HG03469 (cell line): Measurements from ENCODE around the gene ZNF831.

Experiments
- ATAC-seq: cut with Tn5 transposase; IDR thresholded peaks from one replicate; pipeline ENCODE4 v1.9.1; 2021; ENCODE audit warnings: mild to moderate bottlenecking, moderate library complexity, moderate number of reproducible peaks; ENCODE audit not compliant: unreplicated experiment

The ZNF831 gene

GRCh38 chr20:59242714-59243626 lies 79.3 kb downstream of the ZNF831 start:
- no peak for ATAC-seq

DNA sequence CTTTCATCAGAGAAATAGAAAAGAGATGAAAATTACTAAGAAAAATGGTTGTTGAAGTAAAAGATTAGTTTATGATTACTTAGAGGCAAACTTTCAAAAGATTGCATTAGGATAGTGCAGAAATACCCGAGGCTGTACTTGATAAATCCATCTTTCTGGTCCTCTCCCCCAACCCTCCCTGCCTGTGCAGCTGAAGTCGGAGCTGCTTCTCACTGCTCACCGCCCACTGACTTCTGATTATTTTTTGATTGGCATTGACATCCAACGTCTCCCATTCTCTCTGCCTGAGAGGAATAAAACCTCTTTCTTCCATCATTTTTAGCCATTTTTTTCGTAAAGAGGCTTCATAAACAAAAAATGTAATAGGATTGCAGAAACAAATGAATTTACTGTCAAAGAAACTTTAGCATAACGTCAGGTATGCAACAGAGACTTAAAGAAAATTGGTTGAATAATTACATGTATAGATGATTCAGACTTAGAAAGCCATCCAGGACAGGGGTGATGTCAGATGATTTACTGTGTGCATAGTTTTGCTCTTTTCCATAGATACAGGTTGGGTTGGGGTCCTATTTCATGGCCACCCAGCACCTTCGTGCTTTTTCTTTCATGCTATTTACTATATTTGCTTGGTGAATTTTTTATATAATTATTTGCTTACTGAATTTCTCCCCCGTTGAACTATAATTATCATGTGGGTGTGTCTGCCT lies 83.2 kb downstream of the ZNF831 start:
- no peak for ATAC-seq

DNA sequence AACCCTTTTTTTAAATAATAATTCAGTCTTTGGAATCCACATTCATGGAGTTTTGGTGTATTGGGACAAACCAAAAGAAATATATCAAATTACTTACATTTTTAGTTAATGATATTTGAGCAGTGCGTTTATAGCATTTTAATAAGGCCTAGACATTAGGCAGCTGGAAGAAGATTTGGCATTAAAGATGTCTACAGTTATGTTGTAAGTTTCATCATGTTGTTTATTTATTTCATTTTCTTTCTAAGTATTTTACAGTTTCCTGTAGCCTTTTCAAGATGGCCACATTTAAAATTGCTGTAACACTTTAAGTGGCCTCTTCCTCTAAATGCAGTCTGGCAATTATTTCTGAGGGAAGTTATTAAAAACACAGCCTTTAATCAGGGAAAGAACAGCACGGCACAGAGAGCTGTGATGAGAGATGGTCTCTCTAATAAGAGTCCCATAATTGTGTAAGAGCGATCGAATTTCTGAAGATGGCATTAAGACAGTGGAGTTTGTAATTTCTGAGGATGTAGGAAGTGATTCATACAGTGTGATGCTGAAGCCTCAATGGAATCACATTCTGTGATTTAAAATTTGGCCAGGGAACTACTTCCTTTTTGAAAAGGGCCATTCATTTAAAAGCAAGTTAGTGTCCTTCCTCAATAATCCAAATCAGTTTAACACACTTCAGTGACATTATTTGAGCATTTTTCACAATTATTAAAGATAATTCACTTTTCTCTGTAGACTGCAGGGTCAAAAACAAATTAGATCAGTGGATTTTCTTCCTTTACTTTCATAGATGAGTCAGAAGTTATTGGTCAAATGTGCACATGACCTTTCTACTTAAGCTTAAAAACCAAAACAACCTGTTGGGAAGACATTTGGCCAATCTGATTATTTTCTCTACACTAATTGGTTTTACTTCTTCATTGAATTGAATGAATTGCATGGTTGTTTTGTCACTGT lies 84.4 kb downstream of the ZNF831 start:
- ATAC-seq, result no peak

- ATAC-seq, result no peak
Measured at GRCh38 chr20:59250293-59250692, 86.7 kb downstream of the ZNF831 start.

GRCh38 chr20:59253325-59253724 lies 89.7 kb downstream of the ZNF831 start:
- no peak for ATAC-seq

- ATAC-seq, result no peak
Measured at GRCh38 chr20:59253779-59254319, 90.2 kb downstream of the ZNF831 start.

DNA sequence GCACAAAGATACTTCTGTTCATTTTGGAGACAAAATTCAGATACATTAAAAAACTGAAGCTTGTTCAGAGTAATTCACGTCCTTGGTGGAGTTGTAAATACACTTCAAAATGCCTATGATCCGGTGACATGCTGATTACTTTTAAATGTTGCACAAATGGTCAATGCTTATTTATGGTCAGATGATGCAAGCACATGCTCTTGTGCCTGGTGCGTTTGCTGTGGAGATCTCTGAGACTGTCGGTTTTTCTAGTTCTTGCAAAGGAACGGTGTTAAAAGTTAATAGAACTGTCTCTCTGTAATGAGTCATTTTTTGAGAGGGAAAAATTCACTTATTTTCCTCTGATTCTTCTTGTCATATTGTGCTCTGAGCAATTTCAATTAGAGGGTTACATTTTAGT lies 91.6 kb downstream of the ZNF831 start:
- no peak for ATAC-seq

GRCh38 chr20:59258221-59258621 lies 94.6 kb downstream of the ZNF831 start:
- no peak for ATAC-seq

- no peak for ATAC-seq
Measured at GRCh38 chr20:59259946-59260345, 96.3 kb downstream of the ZNF831 start.

GRCh38 chr20:59265298-59265697 lies 101.7 kb downstream of the ZNF831 start:
- no peak for ATAC-seq

DNA sequence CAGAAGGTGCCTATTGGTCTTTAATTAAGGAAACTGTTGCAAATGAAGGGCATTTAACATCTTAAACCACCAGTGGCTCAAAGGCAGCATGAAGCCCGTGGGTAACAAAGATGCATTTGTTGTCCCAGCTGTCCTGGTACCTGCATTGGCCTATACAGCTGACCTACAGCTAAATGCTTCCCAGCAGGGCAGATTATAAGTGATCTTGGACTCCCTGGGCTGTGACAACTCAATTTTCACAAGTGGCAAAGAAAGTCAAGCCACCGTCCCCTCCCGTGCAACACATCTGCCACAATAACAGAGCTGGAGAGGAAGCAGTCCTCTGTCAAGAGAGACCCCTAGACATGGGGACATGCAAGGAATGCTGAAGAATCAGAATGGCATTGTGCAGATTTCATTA lies 105.2 kb downstream of the ZNF831 start:
- no peak for ATAC-seq

DNA sequence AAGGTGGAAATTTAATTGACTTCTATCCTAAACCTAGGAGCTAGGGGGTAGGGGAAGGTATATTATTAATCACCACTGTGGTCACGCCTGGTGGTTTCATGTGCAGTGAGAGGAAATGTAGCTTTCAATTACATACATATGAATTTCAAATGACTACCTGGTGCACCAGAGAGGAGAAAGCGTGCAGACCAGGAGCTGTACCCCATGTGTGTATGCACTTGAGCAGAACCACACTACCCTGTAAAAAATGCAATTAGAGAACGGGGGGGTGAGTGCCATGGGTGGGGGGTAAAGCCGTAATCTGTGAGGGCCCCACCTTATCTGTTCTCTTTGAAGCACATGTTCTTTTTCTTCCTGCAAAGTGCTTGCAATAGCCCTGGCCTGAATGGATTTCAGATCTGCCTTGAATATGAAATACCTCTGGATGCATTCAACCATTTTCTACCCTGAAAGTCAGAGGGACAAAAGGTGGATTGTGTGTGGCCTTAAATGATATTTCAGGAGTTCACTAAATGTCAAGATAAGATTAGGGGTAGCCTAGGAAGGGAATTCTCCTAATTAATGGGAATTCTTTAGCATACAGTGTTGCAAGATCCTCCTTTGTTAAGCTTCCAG lies 105.9 kb downstream of the ZNF831 start:
- ATAC-seq, result no peak

- no peak for ATAC-seq
Measured at GRCh38 chr20:59270380-59270779, 106.8 kb downstream of the ZNF831 start.

DNA sequence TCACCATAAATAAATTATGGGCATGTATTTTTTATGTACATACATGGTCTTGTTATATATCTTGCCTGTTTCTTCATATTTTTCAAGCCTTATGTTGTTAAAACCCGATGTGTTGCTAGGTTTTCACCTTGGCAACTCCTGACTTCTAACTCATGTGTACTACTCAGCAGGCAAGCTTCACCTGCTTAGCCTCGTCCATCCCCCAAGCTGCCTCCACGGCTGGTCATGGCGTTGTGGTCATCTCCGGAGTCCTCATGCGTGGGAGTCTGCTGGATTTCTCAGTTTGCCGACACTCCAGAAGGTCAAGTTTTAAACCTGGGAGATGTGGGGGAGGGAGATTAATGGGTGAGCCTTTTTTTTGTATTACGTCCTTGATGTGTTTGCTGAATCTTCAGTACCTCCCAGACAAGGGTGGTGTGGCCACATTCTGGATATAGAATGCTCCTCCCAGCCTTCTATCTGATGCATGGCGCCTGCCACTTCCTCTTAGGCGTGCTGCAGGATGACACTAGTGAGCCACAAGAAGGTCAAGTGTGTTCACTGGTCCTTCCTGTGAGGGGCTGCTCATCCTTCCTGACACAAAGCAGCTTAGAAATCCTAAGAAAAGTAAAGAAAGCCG lies 110.2 kb downstream of the ZNF831 start:
- ATAC-seq, result no peak

DNA sequence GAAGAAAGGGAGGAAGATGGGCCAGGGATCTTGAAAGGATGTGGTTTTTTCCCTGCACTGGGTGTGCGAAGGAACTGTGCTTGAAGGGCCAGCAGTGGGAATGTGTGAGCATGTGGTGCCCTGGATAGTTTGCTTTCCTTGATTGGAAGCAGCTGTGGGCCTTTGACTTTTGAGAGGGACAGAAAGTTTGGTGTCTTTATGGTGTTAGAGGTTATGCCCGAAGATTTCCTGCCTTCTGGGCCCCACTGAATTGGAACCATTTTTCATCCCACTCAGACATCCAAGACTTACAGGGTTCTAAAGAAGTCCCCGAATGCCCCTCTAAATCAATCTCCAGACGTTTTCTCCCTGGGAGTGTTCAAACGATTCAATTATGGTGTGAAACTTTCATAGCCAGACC lies 113.3 kb downstream of the ZNF831 start:
- ATAC-seq, result no peak

DNA sequence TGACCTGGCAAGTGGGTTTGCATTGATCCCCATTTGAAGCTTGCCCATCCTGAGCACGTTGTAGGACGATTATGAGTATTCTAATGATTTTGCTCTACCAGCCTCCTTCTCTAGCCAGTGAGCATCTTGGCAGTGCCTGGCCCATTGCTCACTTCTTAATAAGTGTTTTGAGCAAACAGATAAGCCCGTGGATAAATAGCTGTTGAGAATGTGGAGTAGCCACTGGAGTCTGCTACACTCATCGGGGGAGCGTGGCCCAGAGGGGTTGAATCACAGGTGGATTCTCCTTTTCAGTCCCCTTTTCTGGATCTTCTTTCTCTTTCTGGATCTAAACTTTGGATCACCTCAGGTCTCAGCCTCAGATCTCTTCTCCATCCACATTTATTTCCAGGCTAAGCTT lies 120.8 kb downstream of the ZNF831 start:
- no peak for ATAC-seq

GRCh38 chr20:59289994-59290393 lies 126.4 kb downstream of the ZNF831 start:
- no peak for ATAC-seq

GRCh38 chr20:59291740-59292383 lies 128.2 kb downstream of the ZNF831 start:
- ATAC-seq, result no peak

DNA sequence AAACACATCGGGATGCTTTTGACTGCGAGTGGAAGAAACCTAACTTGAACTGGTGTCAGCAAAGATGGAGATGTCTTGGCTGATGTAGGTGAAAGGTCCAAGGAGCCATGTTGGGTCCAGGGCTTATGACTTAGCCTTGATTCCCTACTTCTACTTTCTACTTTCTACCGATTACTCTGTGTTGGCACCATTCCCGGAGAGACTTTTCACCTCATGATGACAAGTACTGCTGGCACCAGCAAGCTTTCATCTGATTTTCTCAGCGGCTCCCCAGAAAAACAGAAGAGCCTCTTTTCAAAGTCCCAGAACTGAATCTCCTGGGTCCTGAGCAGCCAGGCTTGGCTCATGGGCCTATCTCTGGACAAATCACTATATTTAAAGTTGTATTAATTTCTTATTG lies 131.9 kb downstream of the ZNF831 start:
- ATAC-seq, result no peak
